Hepatocyte (in vitro differentiated cells): ENCODE results near the gene SSC4D.
"Not testable (repeated sequence)": the region's sequence is repeated elsewhere in the genome, so short reads cannot be mapped to it uniquely, and the experiment has no call there.

Experiments used
- EZH2 ChIP-seq: fragments of 200-600 bp; sonication (generic); IDR thresholded peaks from 2 replicates; pipeline ENCODE4 v1.6.1; 2016; ENCODE audit warnings: antibody characterized with exemption, mild to moderate bottlenecking, borderline replicate concordance
- EZH2phosphoT487 ChIP-seq: fragments of 200-600 bp; sonication (generic); IDR thresholded peaks from one replicate; pipeline ENCODE4 v1.6.1; 2018; ENCODE audit warnings: antibody characterized with exemption, mild to moderate bottlenecking, low read depth, moderate library complexity; ENCODE audit not compliant: unreplicated experiment, severe bottlenecking
- TF ChIP-seq, protein P1 (sequence below): fragments of 200-600 bp; sonication (generic); IDR thresholded peaks from 2 replicates; pipeline ENCODE4 v1.5.1; 2016; ENCODE audit warnings: antibody characterized with exemption, mild to moderate bottlenecking; ENCODE audit not compliant: poor library complexity

DNA sequence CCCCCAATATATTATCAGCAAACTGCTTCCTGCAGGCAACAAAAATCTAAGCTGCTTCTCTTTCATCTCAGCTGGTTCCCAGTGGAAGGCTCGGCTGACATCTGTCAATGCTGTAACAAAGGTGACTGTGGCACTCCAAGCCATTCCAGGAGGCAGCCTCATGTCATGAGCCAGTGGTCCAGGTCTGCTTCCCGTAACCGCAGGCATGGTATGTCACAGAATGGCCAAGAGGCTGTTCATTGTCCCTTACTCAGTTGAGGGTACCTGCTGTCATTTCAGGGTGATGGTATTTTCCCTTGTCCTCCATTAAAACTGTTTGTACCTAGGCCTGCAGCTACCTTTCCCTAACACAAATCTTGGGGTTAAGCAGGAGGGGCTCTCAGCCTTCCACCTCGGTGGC lies 30.9 kb upstream of the SSC4D start:
- TF ChIP-seq, protein P1, sequence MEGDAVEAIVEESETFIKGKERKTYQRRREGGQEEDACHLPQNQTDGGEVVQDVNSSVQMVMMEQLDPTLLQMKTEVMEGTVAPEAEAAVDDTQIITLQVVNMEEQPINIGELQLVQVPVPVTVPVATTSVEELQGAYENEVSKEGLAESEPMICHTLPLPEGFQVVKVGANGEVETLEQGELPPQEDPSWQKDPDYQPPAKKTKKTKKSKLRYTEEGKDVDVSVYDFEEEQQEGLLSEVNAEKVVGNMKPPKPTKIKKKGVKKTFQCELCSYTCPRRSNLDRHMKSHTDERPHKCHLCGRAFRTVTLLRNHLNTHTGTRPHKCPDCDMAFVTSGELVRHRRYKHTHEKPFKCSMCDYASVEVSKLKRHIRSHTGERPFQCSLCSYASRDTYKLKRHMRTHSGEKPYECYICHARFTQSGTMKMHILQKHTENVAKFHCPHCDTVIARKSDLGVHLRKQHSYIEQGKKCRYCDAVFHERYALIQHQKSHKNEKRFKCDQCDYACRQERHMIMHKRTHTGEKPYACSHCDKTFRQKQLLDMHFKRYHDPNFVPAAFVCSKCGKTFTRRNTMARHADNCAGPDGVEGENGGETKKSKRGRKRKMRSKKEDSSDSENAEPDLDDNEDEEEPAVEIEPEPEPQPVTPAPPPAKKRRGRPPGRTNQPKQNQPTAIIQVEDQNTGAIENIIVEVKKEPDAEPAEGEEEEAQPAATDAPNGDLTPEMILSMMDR, result not testable (repeated sequence)
- TF ChIP-seq EZH2, EZH2phosphoT487: not testable (repeated sequence)
